GM10266 (cell line): ENCODE data around the gene PPIB.

Experiments used
- DNase-seq: peaks from one replicate; pipeline ENCODE4 v3.0.0; 2012; ENCODE audit errors: extremely low spot score
- TF ChIP-seq, protein P1 (sequence below): IDR thresholded peaks from 2 replicates; pipeline ENCODE4 v1.5.1; 2012; ENCODE audit warnings: mild to moderate bottlenecking, low read depth; ENCODE audit not compliant: control insufficient read depth, insufficient read depth; ENCODE audit errors: missing control alignments

The PPIB gene

DNA sequence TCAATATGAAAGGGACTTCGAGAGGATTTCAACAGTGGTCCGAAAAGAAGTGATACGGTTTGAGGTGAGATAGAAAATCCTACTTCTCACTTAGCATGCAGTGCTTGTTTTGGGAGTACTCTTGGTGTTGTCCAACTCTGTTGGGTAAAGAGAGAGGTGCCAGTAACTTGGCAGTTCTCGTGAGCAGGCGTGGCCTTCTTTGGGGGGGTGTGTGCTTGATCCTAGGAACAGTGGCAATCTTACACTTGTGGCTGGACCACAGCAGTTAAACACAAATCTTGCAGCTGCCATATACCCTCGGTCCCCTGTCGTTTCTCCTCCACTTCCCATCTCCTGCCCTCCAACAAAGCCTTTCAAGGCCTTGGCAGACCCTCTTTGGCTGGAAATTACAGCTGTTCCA lies 26.5 kb downstream of the PPIB start:
- DNase-seq, result no peak
- TF ChIP-seq, protein P1, sequence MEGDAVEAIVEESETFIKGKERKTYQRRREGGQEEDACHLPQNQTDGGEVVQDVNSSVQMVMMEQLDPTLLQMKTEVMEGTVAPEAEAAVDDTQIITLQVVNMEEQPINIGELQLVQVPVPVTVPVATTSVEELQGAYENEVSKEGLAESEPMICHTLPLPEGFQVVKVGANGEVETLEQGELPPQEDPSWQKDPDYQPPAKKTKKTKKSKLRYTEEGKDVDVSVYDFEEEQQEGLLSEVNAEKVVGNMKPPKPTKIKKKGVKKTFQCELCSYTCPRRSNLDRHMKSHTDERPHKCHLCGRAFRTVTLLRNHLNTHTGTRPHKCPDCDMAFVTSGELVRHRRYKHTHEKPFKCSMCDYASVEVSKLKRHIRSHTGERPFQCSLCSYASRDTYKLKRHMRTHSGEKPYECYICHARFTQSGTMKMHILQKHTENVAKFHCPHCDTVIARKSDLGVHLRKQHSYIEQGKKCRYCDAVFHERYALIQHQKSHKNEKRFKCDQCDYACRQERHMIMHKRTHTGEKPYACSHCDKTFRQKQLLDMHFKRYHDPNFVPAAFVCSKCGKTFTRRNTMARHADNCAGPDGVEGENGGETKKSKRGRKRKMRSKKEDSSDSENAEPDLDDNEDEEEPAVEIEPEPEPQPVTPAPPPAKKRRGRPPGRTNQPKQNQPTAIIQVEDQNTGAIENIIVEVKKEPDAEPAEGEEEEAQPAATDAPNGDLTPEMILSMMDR, result no peak

DNA sequence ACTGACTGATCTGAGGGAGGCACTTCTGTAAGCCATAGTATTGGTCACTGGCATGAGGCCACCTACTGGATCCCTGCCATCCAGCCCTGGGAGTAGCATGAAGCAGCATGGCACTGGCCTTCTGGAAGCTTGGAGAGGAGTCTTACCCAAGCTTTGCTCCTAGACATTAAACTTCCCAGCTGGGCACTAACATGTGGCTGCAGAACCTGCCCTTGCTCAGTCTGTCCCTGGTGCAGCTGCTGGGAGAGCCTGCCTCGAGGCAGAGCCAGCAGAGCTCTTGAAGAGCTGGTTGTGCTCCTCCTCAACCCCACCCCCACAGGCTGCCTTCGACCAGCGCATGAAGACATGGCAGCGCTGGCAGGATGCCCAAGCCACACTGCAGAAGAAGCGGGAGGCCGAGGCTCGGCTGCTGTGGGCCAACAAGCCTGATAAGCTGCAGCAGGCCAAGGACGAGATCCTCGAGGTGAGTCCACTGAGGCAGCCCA lies 28.4 kb downstream of the PPIB start:
- TF ChIP-seq, protein P1, result no peak
- no peak for DNase-seq

- DNase-seq, result no peak
- TF ChIP-seq, protein P1, result no peak
These were observed 29.0 kb downstream of the PPIB start for GRCh38 chr15:64133623-64134344.

GRCh38 chr15:64132217-64132616 lies 30.6 kb downstream of the PPIB start:
- TF ChIP-seq, protein P1, result no peak
- no peak for DNase-seq

- TF ChIP-seq, protein P1, result no peak
- no peak for DNase-seq
These were observed 31.3 kb downstream of the PPIB start for GRCh38 chr15:64131547-64131946.

DNA sequence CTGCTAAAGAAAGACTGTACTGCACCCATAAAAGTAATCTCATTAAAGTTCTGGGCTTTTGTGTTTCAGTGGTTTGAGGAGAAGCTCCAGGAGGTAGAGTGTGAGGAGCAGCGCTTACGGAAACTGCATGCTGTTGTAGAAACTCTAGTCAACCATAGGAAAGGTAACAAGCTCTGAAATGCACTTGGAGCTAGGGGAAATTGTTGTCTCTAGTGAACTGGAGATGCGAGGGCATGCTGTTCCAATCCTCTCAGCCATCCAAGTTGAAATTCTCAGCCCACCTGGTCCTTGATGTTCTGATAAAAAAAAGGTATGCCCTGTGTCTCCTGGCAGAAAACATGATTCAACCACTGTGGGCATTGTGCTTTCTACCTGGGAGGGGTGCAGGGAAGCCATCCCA lies 32.7 kb downstream of the PPIB start:
- TF ChIP-seq, protein P1, result no peak
- no peak for DNase-seq

GRCh38 chr15:64127521-64128270 lies 35.1 kb downstream of the PPIB start:
- no peak for DNase-seq
- TF ChIP-seq, protein P1, result no peak
